NCI-H82 (cell line): ENCODE results near the gene SH3D21.

Experiments used
- DNase-seq: peaks from one replicate; lab custom pipeline; 2025; lab: John Stamatoyannopoulos, UW

SH3D21 gene

DNA sequence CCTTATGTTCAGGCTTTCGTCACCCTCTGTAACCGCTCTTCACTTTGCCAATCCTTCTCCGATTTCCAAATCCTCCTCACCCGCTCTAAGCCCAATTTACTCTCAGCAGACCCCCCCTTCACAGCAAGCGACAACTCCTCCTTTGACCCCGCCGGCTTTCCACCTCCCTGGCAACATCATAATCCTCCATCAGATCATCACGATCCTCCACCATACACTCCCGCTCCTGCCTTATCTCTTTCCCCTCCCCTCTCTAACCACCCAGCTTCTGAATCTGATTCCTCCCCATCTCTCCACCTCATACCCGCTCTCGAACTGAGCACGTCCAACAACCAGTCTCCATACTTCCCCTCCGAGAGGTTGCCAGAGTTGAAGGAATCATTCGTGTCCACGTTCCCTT, 24.8 kb downstream of the SH3D21 start:
- peak; percentile 80 for DNase-seq

GRCh38 chr1:36337830-36338229, 31.7 kb downstream of the SH3D21 start:
- no peak for DNase-seq

GRCh38 chr1:36339215-36339614, 33.0 kb downstream of the SH3D21 start:
- no peak for DNase-seq

- no peak for DNase-seq
These were observed 33.4 kb downstream of the SH3D21 start for GRCh38 chr1:36339615-36340014.

- DNase-seq = no peak
These were observed 35.6 kb downstream of the SH3D21 start for GRCh38 chr1:36341626-36342320.

DNA sequence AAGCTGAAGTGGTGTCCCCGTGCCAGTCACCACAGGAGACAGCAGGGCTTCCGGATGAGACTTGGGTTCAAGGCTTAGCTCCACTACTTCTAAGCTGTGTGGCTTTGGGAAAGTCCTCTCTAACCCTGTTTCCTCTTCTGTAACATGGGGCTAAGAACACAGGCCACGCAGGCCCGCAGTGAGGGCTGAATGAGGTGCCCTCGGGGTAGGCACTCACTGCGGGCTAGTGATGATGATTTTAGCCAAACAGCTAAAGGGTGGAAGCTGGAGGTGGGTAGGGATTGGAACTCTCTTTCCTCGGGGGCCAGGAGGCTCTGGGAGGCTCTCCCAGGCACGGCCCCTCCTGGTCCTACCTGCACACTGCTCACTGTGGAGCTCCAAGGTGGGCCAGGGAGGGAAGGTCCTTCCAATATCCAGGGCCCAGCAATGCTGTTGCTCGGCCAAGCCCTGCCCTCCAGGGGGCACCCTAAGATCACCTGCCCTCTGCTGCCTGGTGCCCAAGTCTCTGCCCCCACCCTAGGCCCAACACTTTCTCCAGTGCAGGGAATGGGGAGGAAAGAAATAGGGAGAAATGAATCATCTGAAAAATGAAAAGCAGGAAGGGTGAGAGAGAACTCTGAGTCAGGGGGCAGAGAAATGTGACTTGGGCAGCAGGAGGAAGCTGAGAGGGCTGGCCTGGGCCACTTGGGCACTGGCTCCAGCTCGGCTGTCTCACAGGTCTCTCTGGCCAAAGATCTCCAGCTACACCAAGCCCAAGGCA, 36.4 kb downstream of the SH3D21 start:
- DNase-seq = peak; percentile 63

DNA sequence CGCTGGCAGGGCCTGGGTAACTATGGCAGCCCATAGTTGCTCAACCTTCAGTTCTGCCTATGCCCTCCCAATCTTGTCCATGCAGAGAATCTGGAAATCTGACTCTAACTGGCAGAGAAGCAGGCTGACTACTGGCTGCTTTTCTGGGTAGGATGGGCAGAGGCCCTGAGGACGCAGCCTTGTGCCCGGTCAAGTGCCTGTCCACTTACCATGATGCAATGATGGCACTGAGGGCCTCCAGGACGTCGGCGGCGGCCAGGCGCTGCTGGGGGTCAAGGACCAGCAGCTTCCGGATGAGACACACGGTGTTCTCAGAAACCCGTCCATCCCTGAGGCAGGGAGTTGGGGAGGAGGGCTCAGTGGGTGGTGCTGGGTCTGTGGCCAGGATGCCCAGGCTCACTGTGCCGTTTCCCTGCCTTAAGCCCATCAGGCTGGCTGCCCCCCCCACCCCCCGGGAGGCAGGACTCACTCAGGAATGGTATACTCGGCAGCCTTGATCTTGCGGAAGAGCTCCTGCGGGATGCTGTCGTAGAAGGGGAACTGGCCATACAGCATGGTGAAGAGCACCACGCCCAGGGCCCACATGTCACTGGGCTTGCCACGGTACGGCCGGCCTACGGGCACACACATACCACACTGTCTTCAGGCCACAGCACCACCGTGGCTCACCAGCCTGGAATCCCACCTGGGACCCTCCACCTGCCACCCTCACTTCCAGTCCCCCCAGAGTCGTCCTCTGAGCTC, 37.7 kb downstream of the SH3D21 start:
- no peak for DNase-seq

- DNase-seq = no peak
These were observed 38.2 kb downstream of the SH3D21 start for GRCh38 chr1:36344395-36344680.

GRCh38 chr1:36345353-36345752, 39.2 kb downstream of the SH3D21 start:
- no peak for DNase-seq

DNA sequence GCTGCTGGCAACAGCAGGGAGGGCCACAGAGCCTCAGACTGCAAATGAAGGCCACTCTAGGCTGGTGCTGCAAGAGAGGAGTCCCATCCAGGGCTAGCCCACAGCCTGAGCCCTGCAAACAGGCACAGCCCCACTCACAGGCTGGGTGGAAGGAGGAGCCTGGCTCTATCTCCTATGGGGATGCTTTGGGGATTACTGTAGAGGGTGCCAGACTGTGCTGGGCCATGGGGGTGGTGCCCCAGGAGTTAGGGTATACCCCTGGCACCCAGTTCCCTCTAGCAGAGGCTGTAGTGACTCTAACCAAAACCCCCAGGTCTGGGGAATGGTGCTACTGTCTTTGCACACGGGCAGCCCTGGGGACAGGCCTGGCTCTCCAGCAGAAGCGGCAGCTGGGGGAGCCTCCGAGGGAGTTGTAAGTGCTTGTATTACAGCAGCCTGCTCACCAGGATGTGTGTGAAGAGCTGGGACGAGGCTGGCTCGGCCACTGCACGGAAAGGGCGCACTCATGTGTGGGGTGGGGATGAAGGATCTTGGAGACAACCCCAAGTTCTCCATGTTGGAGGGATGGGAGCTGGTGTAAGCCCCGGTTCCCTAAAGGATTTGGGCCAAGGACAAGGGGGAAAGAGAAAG, 40.7 kb downstream of the SH3D21 start:
- no peak for DNase-seq

DNA sequence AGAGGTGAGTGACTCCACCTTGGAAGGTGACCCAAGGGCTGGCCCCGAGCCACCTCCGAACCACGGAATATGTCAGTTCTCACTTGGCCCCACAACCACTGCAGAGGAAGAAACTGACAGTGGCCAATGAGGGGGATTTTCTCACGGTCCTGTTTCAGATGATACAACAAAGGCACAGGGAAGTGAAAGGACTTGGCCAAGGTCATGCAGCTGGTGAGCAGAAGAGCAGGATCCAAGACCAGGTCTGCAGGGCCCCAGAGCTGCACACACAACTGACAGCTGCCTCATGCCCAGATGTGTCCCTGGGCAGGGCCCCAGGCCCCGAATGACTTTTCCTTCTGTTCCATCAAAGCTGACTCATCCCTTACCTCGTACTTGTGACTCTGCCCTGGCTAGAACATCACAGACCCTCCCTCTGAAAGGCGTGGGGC, 43.1 kb downstream of the SH3D21 start:
- no peak for DNase-seq

GRCh38 chr1:36349839-36350238, 43.7 kb downstream of the SH3D21 start:
- no peak for DNase-seq

DNA sequence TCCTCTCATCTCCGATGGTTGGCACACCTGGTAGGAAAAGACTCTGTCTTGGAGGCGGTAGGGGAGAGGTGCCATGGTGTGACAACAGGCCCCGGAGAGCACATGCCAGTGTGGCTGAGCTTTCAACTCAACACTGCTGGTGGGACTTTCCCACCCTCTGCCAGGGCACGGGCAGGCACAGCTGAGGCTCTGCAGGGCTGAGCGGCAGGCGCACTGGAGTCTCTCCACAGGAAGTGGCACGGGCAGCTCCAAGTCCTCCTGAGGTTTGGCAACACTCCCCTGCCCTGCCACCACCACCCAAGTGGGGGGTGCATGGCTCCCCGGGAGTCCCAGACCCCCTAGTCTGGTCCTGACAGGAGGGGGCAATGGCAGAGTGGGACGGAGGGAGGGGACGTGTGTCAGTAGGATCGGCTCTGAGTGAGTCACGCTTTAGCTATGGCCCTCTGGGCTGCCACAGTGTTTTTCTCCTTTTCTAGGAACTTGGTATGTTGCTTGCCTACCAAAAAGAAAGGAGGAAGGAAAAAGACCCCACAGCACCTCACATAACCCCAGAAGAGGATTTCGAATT, 44.6 kb downstream of the SH3D21 start:
- DNase-seq = no peak

GRCh38 chr1:36351227-36351977, 45.2 kb downstream of the SH3D21 start:
- DNase-seq = no peak

GRCh38 chr1:36352125-36352909, 46.1 kb downstream of the SH3D21 start:
- no peak for DNase-seq

- DNase-seq = no peak
These were observed 47.0 kb downstream of the SH3D21 start for GRCh38 chr1:36352910-36353878.

DNA sequence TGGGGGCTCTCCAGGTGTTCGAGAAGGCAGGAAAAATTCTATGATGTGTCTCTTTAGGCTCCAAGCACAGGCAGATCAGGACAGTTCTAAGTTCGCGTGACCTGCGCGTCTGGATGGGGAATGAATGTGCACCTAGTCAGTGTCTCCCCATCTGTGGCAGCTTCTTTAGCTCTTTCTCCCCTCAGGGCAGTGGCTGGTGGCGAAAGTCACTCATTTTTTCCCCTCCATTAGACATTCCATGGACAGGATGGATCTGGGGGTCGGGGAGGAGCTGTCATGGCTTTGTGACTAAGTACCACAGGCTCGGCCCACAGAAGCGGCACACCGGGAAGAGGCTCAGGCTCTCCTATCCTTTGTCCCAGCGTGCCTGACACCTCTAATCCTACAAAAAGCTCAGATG, 48.3 kb downstream of the SH3D21 start:
- DNase-seq = no peak

DNA sequence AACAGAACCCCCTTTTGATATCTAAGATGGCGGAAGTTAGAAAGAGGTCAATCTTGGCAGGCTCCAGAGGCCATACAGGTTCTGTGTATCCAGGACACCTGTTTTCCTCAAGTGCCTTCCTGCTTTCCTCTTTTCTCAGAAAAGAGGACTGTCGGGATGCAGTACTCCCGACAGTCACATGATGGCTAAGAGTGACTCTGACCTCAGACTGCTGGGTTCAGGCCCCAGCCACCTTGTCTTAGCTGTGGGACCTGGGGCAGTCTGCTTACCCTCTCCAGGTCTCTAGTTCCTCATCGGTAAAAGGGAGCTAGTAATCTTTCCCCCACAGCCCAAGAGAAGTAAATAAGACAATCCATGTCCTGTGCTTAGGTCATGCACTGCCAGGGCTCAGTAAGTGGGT, 49.6 kb downstream of the SH3D21 start:
- DNase-seq = no peak

DNA sequence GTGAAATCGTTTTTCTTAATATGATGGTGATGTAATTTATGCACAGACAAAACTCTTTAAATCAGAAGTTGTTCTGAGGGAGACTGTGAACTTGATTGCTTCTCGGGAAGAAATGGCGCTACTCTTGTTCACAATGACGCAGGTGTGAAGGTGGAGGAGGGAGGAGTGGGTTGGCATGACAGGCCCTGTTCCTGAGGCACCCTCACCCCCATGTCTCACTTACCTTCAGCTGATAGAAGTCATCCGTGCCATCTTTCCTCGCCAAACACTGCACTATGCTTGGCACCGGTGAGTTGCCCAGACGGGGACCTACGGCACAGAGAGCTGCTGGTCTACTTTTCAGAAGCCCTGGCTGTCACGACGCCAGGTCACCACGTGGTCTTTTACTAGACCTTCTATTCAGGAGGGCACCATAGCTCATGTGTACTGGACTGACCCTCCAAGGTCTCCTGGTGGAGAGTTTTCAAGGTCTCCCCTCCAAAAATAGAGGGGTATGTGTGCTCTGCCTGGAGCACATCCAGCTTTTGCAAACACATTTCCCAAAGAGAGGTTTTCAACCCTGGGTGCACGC, 52.4 kb downstream of the SH3D21 start:
- no peak for DNase-seq
